Measurements from ENCODE around the gene FGF7. TPM values are rescaled to one million over a fixed set of nuclear protein-coding genes. Genes with fewer than 3 reads are reported as not detected.
A peak's percentile ranks its signal among the peaks of the same experiment; 100 is the strongest.

FGF7 gene
- total and polyA plus RNA-seq, 9 of the 15 experiments (the other 6 are each of a cell fraction or from before 2014, with no cell fraction given) = not detected

DNA sequence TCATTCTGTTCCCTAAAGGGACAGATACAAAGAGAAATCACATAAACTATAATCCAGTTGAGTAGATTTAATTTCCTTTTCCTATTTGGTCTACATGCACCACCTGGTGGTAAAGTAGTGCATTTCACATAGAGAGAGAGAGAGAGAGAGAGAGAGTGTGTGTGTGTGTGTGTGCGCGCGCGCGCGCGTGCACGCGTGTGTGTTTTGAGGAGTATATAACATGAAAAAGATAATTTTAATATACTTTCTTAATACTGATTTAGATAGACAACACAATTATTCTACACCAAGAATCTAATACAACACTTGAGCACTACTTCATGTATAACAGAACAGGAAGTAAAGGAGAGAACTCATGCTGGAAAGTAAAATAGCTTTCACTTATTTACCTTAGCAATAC, 1.1 kb upstream of the FGF7 start (continued):
- TF ChIP-seq, protein P1, sequence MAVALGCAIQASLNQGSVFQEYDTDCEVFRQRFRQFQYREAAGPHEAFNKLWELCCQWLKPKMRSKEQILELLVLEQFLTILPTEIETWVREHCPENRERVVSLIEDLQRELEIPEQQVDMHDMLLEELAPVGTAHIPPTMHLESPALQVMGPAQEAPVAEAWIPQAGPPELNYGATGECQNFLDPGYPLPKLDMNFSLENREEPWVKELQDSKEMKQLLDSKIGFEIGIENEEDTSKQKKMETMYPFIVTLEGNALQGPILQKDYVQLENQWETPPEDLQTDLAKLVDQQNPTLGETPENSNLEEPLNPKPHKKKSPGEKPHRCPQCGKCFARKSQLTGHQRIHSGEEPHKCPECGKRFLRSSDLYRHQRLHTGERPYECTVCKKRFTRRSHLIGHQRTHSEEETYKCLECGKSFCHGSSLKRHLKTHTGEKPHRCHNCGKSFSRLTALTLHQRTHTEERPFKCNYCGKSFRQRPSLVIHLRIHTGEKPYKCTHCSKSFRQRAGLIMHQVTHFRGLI (CRISPR knock-in tag; IDR thresholded peaks at IDR 0.05) = no peak
- TF ChIP-seq ILF3 (IDR thresholded peaks at IDR 0.05; ENCODE audit: borderline replicate concordance) (no peak), OTX1 (CRISPR knock-in tag; IDR thresholded peaks at IDR 0.05) (no peak), BRCA1 (IDR thresholded peaks at IDR 0.05) (no peak), BRCA1 (CRISPR knock-in tag; IDR thresholded peaks at IDR 0.05) (no peak), NEUROD1 (IDR thresholded peaks at IDR 0.05; ENCODE audit: borderline replicate concordance, low read depth, low read length, partially characterized antibody) (no peak), NFE2L1 (tag; IDR thresholded peaks at IDR 0.05; ENCODE audit: borderline replicate concordance, low read depth) (no peak), ZNF699 (CRISPR knock-in tag; IDR thresholded peaks at IDR 0.05; ENCODE audit: insufficient replicate concordance) (no peak), TEAD4 (IDR thresholded peaks at IDR 0.05; ENCODE audit: low read length) (no peak), TEAD4 (CRISPR knock-in tag; IDR thresholded peaks at IDR 0.05; ENCODE audit: borderline replicate concordance) (no peak), IFI16 (CRISPR knock-in tag; IDR thresholded peaks at IDR 0.05) (no peak), NFIC (IDR thresholded peaks at IDR 0.05) (peak; percentile 37), ATF1 (CRISPR knock-in tag; IDR thresholded peaks at IDR 0.05) (no peak), ATF1 (tag; IDR thresholded peaks at IDR 0.05) (no peak), MED1 (CRISPR knock-in tag; IDR thresholded peaks at IDR 0.05; ENCODE audit: borderline replicate concordance) (no peak)
- TF ChIP-seq, protein P2, sequence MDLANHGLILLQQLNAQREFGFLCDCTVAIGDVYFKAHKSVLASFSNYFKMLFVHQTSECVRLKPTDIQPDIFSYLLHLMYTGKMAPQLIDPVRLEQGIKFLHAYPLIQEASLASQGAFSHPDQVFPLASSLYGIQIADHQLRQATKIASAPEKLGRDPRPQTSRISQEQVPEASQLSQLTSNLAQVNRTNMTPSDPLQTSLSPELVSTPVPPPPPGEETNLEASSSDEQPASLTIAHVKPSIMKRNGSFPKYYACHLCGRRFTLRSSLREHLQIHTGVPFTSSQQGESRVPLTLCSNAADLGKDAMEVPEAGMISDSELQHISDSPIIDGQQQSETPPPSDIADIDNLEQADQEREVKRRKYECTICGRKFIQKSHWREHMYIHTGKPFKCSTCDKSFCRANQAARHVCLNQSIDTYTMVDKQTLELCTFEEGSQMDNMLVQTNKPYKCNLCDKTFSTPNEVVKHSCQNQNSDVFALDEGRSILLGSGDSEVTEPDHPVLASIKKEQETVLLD (IDR thresholded peaks at IDR 0.05) = no peak
- TF ChIP-seq, protein P3, sequence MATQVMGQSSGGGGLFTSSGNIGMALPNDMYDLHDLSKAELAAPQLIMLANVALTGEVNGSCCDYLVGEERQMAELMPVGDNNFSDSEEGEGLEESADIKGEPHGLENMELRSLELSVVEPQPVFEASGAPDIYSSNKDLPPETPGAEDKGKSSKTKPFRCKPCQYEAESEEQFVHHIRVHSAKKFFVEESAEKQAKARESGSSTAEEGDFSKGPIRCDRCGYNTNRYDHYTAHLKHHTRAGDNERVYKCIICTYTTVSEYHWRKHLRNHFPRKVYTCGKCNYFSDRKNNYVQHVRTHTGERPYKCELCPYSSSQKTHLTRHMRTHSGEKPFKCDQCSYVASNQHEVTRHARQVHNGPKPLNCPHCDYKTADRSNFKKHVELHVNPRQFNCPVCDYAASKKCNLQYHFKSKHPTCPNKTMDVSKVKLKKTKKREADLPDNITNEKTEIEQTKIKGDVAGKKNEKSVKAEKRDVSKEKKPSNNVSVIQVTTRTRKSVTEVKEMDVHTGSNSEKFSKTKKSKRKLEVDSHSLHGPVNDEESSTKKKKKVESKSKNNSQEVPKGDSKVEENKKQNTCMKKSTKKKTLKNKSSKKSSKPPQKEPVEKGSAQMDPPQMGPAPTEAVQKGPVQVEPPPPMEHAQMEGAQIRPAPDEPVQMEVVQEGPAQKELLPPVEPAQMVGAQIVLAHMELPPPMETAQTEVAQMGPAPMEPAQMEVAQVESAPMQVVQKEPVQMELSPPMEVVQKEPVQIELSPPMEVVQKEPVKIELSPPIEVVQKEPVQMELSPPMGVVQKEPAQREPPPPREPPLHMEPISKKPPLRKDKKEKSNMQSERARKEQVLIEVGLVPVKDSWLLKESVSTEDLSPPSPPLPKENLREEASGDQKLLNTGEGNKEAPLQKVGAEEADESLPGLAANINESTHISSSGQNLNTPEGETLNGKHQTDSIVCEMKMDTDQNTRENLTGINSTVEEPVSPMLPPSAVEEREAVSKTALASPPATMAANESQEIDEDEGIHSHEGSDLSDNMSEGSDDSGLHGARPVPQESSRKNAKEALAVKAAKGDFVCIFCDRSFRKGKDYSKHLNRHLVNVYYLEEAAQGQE (IDR thresholded peaks at IDR 0.05; ENCODE audit: borderline replicate concordance) = peak; percentile 84
- TF ChIP-seq, protein P3 (CRISPR knock-in tag; IDR thresholded peaks at IDR 0.05; ENCODE audit: low read depth) = no peak
